GM12801 (cell line): ENCODE results near the gene NUFIP2.

ENCODE experiments used
- CTCF ChIP-seq: IDR thresholded peaks from one replicate; pipeline ENCODE4 v1.5.1; 2011; ENCODE audit warnings: control low read depth; ENCODE audit not compliant: insufficient read length; ENCODE audit errors: extremely low read depth

Gene NUFIP2

GRCh38 chr17:29293890-29294579, at the start of gene NUFIP2:
TSS of gene NUFIP2 (minus strand) at chr17:29294148. CDS start at chr17:29294059, 89 bp downstream.
- no peak for TF ChIP-seq CTCF

- TF ChIP-seq CTCF = no peak
These were observed 48.3 kb upstream of the NUFIP2 start for GRCh38 chr17:29342158-29342765.

GRCh38 chr17:29341726-29342125, 47.8 kb upstream of the NUFIP2 start:
- no peak for TF ChIP-seq CTCF

- no peak for TF ChIP-seq CTCF
These were observed 37.7 kb upstream of the NUFIP2 start for GRCh38 chr17:29331708-29332085.

GRCh38 chr17:29331075-29331707, 37.2 kb upstream of the NUFIP2 start:
- no peak for TF ChIP-seq CTCF

GRCh38 chr17:29327412-29327811, 33.5 kb upstream of the NUFIP2 start:
- TF ChIP-seq CTCF = no peak

- TF ChIP-seq CTCF = no peak
These were observed 32.3 kb upstream of the NUFIP2 start for GRCh38 chr17:29326023-29326813.
